ENCODE measurements around the gene TBC1D2.
A peak's percentile ranks its signal among the peaks of the same experiment; 100 is the strongest.

Gene TBC1D2

GRCh38 chr9:98159790-98160189 lies 95.7 kb downstream of the TBC1D2 start:
- DNase-seq: no peak

GRCh38 chr9:98159301-98159700 lies 96.1 kb downstream of the TBC1D2 start:
- no peak for DNase-seq

- no peak for DNase-seq
These were observed 97.2 kb downstream of the TBC1D2 start for GRCh38 chr9:98158071-98158831.

GRCh38 chr9:98157372-98157771 lies 98.1 kb downstream of the TBC1D2 start:
- DNase-seq: no peak

GRCh38 chr9:98154678-98155077 lies 100.8 kb downstream of the TBC1D2 start:
- no peak for DNase-seq

- DNase-seq: no peak
These were observed 102.9 kb downstream of the TBC1D2 start for GRCh38 chr9:98152526-98152925.

- DNase-seq: no peak
These were observed 104.7 kb downstream of the TBC1D2 start for GRCh38 chr9:98150721-98151120.

- DNase-seq: no peak
These were observed 105.3 kb downstream of the TBC1D2 start for GRCh38 chr9:98150164-98150563.

GRCh38 chr9:98149422-98149821 lies 106.0 kb downstream of the TBC1D2 start:
- DNase-seq: peak; percentile 29
